GM19455 (cell line): Measurements from ENCODE around the gene PCDHA1.
"Not testable (repeated sequence)": the region's sequence is repeated elsewhere in the genome, so short reads cannot be mapped to it uniquely, and the experiment has no call there.

ENCODE experiments used
- ATAC-seq: cut with Tn5 transposase; IDR thresholded peaks from one replicate; pipeline ENCODE4 v1.9.1; 2021; ENCODE audit not compliant: unreplicated experiment

PCDHA1 gene

DNA sequence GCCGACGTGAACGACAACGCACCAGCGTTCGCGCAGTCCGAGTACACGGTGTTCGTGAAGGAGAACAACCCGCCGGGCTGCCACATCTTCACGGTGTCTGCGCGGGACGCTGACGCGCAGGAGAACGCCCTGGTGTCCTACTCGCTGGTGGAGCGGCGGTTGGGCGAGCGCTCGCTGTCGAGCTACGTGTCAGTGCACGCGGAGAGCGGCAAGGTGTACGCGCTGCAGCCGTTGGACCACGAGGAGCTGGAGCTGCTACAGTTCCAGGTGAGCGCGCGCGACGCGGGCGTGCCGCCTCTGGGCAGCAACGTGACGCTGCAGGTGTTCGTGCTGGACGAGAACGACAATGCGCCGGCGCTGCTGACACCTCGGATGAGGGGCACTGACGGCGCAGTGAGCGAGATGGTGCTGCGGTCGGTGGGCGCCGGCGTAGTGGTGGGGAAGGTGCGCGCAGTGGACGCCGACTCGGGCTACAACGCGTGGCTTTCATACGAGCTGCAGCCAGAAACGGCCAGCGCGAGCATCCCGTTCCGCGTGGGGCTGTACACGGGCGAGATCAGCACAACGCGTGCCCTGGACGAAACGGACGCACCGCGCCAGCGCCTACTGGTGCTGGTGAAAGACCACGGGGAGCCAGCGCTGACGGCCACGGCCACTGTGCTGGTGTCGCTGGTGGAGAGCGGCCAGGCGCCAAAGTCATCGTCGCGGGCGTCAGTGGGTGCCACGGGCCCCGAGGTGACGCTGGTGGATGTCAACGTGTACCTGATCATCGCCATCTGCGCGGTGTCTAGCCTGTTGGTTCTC is 64.1 kb downstream of the PCDHA1 start:
- not testable (repeated sequence) for ATAC-seq

DNA sequence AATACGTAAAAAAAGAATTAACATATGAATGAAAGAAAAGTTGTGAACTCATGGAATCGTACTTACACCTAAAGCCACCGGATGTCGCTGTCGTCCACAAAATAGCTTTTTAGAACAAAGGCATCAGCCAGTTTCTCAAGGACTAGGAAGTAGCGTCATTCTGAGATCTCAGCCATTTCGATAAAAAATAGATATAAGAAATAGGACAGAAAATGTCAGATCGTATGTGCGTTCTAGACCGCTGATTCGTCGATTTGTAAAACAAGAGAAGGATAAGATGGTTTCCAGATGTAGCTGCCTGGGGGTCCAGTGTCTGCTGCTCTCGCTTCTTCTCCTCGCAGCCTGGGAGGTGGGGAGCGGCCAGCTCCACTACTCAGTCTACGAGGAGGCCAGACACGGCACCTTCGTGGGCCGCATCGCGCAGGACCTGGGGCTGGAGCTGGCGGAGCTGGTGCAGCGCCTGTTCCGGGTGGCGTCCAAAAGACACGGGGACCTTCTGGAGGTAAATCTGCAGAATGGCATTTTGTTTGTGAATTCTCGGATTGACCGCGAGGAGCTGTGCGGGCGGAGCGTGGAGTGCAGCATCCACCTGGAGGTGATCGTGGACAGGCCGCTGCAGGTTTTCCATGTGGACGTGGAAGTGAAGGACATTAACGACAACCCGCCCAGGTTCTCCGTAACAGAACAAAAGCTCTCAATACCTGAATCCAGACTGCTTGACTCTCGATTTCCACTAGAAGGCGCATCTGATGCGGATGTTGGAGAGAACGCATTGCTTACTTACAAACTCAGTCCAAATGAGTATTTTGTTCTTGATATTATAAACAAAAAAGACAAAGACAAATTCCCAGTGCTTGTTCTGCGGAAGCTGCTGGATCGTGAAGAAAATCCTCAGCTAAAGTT is 70.1 kb downstream of the PCDHA1 start, which contains the start of gene PCDHA10:
Gene PCDHA10 (plus strand): TSS at position 126 of the 903 bp plus-strand sequence. CDS start 152 bp downstream, at position 278.
- ATAC-seq = no peak

DNA sequence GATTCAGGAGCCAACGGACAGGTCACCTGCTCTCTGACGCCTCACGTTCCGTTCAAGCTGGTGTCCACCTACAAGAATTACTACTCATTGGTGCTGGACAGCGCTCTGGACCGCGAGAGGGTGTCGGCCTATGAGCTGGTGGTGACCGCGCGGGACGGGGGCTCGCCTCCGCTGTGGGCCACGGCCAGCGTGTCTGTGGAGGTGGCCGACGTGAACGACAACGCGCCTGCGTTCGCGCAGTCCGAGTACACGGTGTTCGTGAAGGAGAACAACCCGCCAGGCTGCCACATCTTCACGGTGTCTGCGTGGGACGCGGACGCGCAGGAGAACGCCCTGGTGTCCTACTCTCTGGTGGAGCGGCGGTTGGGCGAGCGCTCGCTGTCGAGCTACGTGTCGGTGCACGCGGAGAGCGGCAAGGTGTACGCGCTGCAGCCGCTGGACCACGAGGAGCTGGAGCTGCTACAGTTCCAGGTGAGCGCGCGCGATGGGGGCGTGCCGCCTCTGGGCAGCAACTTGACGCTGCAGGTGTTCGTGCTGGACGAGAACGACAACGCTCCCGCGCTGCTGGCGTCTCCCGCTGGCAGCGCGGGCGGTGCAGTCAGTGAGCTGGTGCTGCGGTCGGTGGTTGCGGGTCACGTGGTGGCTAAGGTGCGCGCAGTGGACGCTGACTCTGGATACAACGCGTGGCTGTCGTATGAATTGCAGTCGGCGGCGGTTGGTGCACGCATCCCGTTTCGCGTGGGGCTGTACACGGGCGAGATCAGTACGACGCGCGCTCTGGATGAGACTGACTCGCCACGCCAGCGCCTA is 71.4 kb downstream of the PCDHA1 start:
- no peak for ATAC-seq

DNA sequence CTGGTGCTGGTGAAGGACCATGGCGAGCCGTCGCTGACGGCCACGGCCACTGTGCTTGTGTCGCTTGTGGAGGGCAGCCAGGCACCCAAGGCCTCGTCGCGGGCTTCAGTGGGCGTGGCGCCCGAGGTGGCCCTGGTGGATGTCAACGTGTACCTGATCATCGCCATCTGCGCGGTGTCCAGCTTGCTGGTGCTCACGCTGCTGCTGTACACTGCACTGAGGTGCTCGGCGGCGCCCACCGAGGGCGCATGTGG is 72.0 kb downstream of the PCDHA1 start:
- no peak for ATAC-seq

DNA sequence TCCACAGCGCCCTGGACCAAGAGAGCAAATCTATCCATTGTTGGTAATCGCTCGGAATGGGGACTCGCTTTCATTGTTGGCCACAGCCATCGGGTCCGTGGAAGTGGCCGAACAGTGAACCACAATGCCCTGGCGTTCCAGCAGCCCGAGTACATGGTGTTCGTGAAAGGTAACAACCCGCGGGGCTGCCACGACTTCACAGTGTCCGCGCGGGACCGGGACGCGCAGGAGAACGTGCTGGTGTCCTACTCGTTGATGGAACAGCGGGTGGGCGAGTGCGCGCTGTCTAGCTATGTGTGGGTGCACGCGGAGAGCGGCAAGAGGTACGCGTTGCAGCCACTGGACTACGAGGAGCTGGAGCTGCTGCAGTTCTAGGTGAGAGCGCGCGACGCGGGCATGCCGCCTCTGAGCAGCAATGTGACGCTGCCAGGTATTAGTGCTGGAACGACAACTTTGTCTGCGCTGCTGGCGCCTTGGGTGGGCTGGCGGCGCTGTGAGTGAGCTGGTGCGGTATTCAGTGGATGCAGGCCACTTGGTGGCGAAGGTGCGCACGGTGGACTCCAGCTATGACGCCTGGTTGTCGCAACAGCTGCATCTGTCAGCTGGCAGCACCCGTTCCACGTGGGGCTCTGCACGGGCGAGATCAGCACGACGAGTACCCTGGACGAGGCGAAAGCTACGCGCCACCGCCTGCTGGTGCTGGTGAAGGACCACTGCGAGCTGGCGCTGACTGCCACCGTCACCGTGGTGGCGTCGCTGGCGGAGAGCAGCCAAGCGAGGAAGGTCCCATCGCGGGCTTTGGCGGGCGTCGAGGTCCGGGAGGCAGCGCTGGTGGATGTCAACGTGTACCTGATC is 76.7 kb downstream of the PCDHA1 start:
- no peak for ATAC-seq

DNA sequence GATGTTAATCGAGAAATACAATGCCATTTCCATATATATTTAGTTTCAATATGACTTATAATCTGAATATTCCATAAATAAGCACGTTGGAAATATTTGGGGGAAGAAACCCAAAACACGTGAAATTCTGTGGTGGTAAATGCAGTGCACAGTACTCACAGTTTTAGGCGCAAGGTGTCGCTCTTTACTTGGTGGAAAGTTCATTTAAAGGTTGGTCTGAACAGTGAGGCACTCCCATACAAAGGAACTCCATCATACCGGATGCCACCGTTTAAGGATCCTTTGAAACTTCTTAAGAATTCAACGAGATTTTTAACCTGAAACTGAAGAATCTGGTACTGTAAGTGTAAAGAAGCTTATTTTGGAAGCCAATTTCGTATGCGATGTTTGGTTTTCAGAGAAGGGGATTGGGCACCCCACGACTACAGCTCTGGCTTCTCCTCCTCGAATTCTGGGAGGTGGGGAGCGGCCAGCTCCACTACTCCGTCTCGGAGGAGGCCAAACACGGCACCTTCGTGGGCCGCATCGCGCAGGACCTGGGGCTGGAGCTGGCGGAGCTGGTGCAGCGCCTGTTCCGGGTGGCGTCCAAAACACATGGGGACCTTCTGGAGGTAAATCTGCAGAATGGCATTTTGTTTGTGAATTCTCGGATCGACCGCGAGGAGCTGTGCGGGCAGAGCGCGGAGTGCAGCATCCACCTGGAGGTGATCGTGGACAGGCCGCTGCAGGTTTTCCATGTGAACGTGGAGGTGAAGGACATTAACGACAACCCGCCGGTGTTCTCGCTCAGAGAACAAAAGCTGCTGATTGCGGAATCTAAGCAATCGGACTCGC is 83.0 kb downstream of the PCDHA1 start, which contains the start of gene PCDHA11:
Gene PCDHA11 (plus strand): TSS at position 237 of the 834 bp plus-strand sequence. CDS start 147 bp downstream, at position 384.
- no peak for ATAC-seq

DNA sequence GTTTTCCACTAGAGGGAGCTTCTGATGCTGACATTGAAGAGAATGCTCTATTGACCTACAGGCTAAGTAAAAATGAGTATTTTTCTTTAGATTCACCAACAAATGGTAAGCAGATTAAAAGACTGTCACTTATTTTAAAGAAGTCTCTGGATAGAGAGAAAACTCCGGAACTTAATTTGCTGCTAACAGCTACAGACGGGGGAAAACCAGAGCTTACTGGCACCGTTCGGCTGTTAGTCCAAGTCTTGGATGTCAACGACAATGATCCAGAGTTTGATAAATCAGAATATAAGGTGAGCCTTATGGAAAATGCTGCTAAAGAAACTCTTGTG is 83.6 kb downstream of the PCDHA1 start:
- no peak for ATAC-seq

DNA sequence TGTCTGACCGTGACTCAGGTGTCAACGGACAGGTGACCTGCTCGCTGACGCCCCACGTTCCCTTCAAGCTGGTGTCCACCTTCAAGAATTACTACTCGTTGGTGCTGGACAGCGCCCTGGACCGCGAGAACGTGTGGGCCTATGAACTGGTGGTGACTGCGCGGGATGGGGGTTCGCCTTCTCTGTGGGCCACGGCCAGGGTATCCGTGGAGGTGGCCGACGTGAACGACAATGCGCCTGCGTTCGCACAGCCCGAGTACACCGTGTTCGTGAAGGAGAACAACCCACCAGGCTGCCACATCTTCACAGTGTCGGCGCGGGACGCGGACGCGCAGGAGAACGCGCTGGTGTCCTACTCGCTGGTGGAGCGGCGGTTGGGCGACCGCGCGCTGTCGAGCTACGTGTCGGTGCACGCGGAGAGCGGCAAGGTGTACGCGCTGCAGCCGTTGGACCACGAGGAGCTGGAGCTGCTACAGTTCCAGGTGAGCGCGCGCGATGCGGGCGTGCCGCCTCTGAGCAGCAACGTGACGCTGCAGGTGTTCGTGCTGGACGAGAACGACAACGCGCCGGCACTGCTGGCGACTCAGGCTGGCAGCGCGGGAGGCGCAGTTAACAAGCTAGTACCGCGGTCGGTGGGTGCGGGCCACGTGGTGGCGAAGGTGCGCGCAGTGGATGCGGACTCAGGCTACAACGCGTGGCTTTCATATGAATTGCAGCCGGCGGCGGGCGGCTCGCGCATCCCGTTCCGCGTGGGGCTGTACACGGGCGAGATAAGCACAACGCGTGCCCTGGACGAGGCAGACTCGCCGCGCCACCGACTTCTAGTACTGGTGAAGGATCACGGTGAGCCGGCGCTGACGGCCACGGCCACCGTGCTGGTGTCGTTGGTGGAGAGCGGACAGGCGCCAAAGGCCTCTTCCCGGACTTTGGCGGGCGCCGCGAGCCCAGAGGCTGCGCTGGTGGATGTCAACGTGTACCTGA is 84.6 kb downstream of the PCDHA1 start:
- no peak for ATAC-seq

DNA sequence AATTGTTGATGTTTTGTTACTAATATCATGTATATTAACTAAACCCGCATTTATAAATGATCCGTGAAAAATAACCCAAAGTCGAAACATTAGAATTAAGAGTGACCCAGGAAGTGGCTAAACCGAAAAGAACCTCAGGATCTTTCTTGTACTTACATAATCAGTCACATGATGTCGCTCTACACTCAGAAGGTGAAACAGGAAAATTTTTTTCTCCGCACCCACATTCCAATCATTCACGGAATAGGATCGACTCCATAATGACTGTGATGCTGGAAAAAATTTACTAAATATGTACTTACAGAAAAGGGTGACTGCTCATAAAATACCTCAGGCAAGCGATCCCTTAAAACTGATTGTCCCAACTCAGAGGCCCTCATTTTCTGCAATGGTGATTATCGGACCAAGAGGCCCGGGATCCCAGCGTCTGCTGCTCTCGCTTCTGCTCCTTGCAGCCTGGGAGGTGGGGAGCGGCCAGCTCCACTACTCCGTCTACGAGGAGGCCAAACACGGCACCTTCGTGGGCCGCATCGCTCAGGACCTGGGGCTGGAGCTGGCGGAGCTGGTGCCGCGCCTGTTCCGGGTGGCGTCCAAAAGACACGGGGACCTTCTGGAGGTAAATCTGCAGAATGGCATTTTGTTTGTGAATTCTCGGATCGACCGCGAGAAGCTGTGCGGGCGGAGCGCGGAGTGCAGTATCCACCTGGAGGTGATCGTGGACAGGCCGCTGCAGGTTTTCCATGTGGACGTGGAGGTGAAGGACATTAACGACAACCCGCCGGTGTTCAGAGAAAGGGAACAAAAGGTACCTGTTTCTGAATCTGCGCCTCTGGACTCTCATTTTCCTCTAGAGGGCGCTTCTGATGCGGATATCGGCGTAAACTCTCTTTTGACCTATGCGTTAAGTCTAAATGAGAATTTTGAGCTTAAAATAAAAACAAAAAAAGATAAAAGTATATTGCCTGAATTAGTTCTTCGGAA is 89.4 kb downstream of the PCDHA1 start, which contains the start of gene PCDHA12:
Gene PCDHA12 (plus strand): TSS at position 224 of the 981 bp plus-strand sequence. CDS start 165 bp downstream, at position 389.
- no peak for ATAC-seq

DNA sequence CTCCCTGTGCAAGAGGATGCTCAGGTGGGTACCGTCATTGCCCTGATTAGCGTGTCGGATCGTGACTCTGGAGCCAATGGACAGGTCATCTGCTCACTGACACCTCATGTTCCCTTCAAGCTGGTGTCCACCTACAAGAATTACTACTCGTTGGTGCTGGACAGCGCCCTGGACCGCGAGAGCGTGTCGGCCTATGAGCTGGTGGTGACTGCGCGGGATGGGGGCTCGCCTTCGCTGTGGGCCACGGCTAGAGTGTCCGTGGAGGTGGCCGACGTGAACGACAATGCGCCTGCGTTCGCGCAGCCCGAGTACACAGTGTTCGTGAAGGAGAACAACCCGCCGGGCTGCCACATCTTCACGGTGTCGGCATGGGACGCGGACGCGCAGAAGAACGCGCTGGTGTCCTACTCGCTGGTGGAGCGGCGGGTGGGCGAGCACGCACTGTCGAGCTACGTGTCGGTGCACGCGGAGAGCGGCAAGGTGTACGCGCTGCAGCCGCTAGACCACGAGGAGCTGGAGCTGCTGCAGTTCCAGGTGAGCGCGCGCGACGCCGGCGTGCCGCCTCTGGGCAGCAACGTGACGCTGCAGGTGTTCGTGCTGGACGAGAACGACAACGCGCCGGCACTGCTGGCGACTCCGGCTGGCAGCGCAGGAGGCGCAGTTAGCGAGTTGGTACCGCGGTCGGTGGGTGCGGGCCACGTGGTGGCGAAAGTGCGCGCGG is 90.8 kb downstream of the PCDHA1 start:
- not testable (repeated sequence) for ATAC-seq

DNA sequence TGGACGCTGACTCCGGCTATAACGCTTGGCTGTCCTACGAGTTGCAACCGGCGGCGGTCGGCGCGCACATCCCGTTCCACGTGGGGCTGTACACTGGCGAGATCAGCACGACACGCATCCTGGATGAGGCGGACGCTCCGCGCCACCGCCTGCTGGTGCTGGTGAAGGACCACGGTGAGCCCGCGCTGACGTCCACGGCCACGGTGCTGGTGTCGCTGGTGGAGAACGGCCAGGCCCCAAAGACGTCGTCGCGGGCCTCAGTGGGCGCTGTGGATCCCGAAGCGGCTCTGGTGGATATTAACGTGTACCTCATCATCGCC is 91.3 kb downstream of the PCDHA1 start:
- no peak for ATAC-seq

DNA sequence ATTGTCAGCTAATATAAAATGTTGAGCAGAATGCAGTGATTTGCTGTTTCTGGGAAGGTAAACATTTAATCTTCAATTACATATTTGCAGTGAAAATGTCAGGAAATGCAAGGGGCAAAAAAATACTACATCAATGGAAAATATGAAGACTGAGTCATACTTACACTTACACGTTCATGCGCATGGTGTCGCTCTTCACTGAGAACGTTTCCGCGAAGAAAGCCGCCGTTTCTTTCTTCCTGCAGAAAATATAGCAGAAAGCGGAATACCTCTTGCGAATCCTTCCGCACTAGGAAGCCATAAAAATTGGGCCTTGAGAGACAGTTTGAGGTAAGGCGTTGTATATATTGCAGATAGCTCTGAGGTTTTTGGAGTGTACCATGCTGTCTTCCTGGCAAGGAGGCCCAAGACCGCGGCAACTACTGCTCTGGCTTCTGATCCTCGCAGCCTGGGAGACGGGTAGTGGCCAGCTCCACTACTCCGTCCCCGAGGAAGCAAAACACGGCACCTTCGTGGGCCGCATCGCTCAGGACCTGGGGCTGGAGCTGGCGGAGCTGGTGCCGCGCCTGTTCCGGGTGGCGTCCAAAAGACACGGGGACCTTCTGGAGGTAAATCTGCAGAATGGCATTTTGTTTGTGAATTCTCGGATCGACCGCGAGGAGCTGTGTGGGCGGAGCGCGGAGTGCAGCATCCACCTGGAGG is 96.1 kb downstream of the PCDHA1 start, which contains the start of gene PCDHA13:
Gene PCDHA13 (plus strand): TSS at position 236 of the 702 bp plus-strand sequence. CDS start 145 bp downstream, at position 381.
- ATAC-seq = no peak

DNA sequence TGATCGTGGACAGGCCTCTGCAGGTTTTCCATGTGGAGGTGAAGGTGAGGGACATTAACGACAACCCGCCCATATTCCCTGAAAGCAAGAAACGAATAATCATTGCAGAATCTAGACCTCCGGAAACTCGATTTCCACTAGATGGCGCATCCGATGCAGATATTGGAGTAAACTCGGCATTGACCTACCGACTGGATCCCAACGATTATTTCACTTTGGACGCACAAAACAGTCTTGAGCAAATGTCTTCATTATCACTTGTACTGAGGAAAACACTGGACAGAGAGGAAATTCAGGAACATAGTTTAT is 96.6 kb downstream of the PCDHA1 start:
- ATAC-seq = no peak

DNA sequence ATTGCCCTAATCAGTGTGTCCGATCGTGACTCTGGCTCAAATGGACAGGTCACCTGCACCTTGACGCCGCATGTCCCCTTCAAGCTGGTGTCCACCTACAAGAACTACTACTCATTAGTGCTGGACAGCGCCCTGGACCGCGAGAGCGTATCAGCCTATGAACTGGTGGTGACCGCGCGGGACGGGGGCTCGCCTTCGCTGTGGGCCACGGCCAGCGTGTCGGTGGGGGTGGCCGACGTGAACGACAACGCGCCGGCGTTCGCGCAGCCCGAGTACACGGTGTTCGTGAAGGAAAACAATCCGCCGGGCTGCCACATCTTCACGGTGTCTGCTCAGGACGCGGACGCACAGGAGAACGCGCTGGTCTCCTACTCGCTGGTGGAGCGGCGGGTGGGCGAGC is 97.4 kb downstream of the PCDHA1 start:
- ATAC-seq = no peak

DNA sequence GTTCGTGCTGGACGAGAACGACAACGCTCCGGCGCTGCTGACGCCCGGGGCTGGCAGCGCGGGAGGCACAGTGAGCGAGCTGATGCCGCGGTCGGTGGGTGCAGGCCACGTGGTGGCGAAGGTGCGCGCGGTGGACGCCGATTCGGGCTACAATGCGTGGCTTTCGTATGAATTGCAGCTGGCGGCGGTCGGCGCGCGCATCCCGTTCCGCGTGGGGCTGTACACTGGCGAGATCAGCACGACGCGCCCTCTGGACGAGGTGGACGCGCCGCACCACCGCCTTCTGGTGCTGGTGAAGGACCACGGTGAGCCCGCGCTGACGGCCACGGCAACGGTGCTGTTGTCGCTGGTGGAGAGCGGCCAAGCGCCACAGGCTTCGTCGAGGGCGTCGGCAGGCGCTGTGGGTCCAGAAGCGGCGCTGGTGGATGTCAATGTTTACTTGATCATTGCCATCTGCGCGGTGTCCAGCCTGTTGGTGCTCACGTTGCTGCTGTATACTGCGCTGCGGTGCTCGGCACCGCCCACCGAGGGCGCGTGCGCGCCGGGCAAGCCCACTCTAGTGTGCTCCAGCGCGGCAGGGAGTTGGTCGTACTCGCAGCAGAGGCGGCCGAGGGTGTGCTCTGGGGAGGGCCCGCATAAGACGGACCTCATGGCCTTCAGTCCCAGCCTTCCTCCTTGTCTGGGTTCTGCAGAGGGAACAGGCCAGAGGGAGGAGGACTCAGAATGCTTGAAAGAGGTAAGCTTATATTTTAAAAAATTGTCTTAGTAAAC is 98.2 kb downstream of the PCDHA1 start:
- ATAC-seq = no peak
